Hepatocyte (in vitro differentiated cells): ENCODE measurements around the gene NHSL2.

Experiments
- CTCF ChIP-seq: fragments of 200-600 bp; sonication (generic); IDR thresholded peaks from 2 replicates; pipeline ENCODE4 v1.5.1; 2016; ENCODE audit warnings: antibody characterized with exemption, mild to moderate bottlenecking; ENCODE audit not compliant: poor library complexity
- EZH2phosphoT487 ChIP-seq: fragments of 200-600 bp; sonication (generic); IDR thresholded peaks from one replicate; pipeline ENCODE4 v1.6.1; 2018; ENCODE audit warnings: antibody characterized with exemption, mild to moderate bottlenecking, low read depth, moderate library complexity; ENCODE audit not compliant: unreplicated experiment, severe bottlenecking

- TF ChIP-seq EZH2phosphoT487 (no peak), CTCF (no peak)
Observed at GRCh38 chrX:72108666-72109065, 198.0 kb downstream of the NHSL2 start.
